GM12892 (cell line): ENCODE data around the gene TMEM54.
"Not testable (repeated sequence)": the region's sequence is repeated elsewhere in the genome, so short reads cannot be mapped to it uniquely, and the experiment has no call there.

Experiments used
- DNase-seq: peaks from one replicate; pipeline ENCODE4 v3.0.0; 2011; ENCODE audit not compliant: insufficient read length
- FAIRE-seq: peaks from 2 replicates; lab custom pipeline; 2011; peaks lifted over from hg19 to GRCh38; lab: Jason Lieb, UNC
- POLR2A ChIP-seq: IDR thresholded peaks from 2 replicates; pipeline ENCODE4 v1.6.1; 2011; ENCODE audit warnings: low read depth, low read length, control low read depth
- POLR2AphosphoS5 ChIP-seq: IDR thresholded peaks from 2 replicates; pipeline ENCODE4 v1.6.1; 2011; ENCODE audit warnings: low read depth, low read length, control low read depth
- TAF1 ChIP-seq: IDR thresholded peaks from 2 replicates; pipeline ENCODE4 v1.6.1; 2011; ENCODE audit warnings: low read depth, mild to moderate bottlenecking, control low read depth, low read length, borderline replicate concordance

Gene TMEM54

GRCh38 chr1:32907435-32907834 lies 6.2 kb upstream of the TMEM54 start:
- no peak for FAIRE-seq
- TF ChIP-seq TAF1 = no peak
- no peak for TF ChIP-seq POLR2A
- TF ChIP-seq POLR2AphosphoS5 = no peak
- no peak for DNase-seq

GRCh38 chr1:32906654-32907053 lies 5.5 kb upstream of the TMEM54 start:
- FAIRE-seq = no peak
- TF ChIP-seq TAF1 = no peak
- TF ChIP-seq POLR2A = no peak
- TF ChIP-seq POLR2AphosphoS5 = no peak
- no peak for DNase-seq

- FAIRE-seq, DNase-seq: not testable (repeated sequence)
Measured at GRCh38 chr1:32905588-32905987, 4.4 kb upstream of the TMEM54 start.

- no peak for TF ChIP-seq POLR2AphosphoS5
- no peak for TF ChIP-seq TAF1
- no peak for TF ChIP-seq POLR2A
- FAIRE-seq (no peak), DNase-seq (no peak)
Measured at GRCh38 chr1:32904797-32905196, 3.6 kb upstream of the TMEM54 start.

- FAIRE-seq (no peak), DNase-seq (no peak)
- TF ChIP-seq POLR2A (no peak), TAF1 (no peak), POLR2AphosphoS5 (no peak)
Measured at GRCh38 chr1:32903991-32904785, 3.0 kb upstream of the TMEM54 start.

GRCh38 chr1:32902535-32902920 lies 1.3 kb upstream of the TMEM54 start:
- FAIRE-seq = no peak

GRCh38 chr1:32901823-32902534 lies 790 bp upstream of the TMEM54 start:
- DNase-seq (no peak), FAIRE-seq (no peak)
- TF ChIP-seq POLR2A (no peak), TAF1 (no peak), POLR2AphosphoS5 (no peak)

More at GRCh38 chr1:32902535-32902920, 1.3 kb upstream of the TMEM54 start:
- TF ChIP-seq POLR2A = no peak
- TF ChIP-seq POLR2AphosphoS5 = no peak
- TF ChIP-seq TAF1 = no peak
- no peak for DNase-seq

GRCh38 chr1:32900371-32900955 lies 726 bp downstream of the TMEM54 start:
- FAIRE-seq (no peak), DNase-seq (no peak)
- TF ChIP-seq TAF1 (no peak), POLR2AphosphoS5 (no peak), POLR2A (no peak)

GRCh38 chr1:32899586-32900296 lies 1.4 kb downstream of the TMEM54 start:
- FAIRE-seq (no peak), DNase-seq (no peak)
- TF ChIP-seq POLR2AphosphoS5 (no peak), POLR2A (no peak), TAF1 (no peak)

GRCh38 chr1:32898958-32899357 lies 2.2 kb downstream of the TMEM54 start:
- no peak for FAIRE-seq
- TF ChIP-seq POLR2A = no peak
- TF ChIP-seq POLR2AphosphoS5 = no peak
- no peak for TF ChIP-seq TAF1
- no peak for DNase-seq

- FAIRE-seq (no peak), DNase-seq (no peak)
- TF ChIP-seq POLR2A (no peak), TAF1 (no peak), POLR2AphosphoS5 (no peak)
Measured at GRCh38 chr1:32898056-32898455, 3.1 kb downstream of the TMEM54 start.
